HG03521 (cell line): ENCODE data around the gene C1QTNF8.
"Not testable (repeated sequence)": the region's sequence is repeated elsewhere in the genome, so short reads cannot be mapped to it uniquely, and the experiment has no call there.

Experiments used
- ATAC-seq: cut with Tn5 transposase; IDR thresholded peaks from one replicate; pipeline ENCODE4 v1.9.1; 2021; ENCODE audit warnings: mild to moderate bottlenecking, moderate library complexity; ENCODE audit not compliant: unreplicated experiment

Gene C1QTNF8

DNA sequence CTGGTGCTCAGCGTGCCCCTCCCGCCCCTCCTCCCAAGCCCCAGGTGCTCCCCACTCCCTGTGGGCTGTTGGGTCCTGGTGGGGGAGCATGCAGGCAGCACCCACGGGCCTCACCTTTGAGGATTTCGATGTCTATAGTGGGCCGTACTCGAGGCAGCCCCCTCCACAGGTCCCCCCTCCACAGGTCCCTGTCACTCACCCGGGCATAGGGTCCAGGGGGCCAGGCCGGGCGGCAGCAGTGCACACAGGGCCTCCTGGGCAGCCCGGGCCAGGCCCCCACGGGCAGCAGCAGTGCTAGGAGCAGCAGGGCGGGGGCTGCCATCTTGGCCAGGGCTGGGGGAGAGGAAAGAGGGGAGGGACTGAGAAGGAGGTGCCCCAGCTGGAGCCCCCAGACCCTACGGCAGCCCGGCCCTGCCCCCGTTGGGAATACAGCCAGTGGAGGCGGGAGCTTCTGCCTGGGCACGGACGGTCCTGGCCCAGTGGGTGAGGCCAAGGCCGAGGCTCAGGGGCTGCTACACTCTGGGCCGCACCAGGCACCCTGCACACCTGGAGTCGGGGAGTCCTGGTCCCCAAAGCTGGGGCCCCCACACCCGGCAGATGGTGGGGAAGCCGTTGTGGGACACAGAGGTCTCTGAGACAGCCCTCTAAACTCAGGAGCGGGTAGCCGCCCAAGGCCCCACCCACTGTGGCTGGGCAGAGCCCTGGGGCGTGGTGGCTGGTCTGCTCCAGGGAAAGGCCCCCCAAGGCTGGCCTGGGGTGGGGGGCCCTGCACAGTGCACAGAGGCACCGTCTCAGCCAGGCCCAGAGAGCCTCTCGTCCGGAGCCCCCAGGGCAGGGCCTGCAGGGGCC is 1.2 kb downstream of the C1QTNF8 start:
- ATAC-seq, result no peak

GRCh38 chr16:1094124-1094479 is 1.9 kb downstream of the C1QTNF8 start:
- no peak for ATAC-seq

DNA sequence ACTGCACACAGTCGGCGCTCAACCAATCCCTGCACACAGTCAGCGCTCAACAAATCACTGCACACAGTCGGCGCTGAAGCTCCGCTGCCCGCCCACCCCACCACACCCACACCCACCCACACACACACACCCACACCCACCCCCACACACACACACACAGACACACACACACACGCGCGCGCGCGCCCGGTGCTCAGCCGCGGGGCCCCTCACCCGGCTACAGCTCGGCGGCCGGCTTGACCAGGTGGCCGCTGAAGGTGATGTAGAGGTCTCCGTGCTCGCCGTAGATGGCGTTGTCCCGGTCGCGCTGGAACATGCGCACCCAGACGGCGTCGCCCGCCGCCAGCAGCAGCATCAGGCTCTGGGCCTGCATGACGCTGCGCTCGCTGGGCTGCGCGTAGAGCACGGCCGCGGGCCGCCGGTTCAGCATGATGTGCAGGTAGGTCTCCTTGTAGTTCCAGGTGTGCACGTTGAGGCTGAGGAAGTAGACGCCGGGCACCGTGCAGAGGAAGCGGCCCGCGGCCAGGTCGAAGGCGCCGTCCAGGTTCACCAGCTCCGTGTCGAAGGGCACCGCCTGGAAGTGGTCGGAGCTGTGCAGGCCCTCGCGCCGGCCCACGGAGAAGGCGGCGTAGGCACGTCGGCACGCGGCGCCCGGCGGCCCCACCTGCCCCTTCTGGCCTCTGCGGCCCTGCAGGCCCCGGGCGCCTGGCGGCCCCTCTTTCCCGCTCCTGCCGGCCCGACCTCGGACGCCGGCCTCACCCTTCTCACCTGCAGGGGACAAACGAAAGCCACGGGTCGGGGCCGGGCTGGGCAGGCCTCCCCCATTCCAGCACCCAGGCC is 2.5 kb downstream of the C1QTNF8 start:
- ATAC-seq, result no peak

GRCh38 chr16:1092685-1093283 is 3.3 kb downstream of the C1QTNF8 start:
- ATAC-seq, result not testable (repeated sequence)

- ATAC-seq, result no peak
These were observed 4.0 kb downstream of the C1QTNF8 start for GRCh38 chr16:1091992-1092552.

- no peak for ATAC-seq
These were observed 5.1 kb downstream of the C1QTNF8 start for GRCh38 chr16:1090620-1091587.

DNA sequence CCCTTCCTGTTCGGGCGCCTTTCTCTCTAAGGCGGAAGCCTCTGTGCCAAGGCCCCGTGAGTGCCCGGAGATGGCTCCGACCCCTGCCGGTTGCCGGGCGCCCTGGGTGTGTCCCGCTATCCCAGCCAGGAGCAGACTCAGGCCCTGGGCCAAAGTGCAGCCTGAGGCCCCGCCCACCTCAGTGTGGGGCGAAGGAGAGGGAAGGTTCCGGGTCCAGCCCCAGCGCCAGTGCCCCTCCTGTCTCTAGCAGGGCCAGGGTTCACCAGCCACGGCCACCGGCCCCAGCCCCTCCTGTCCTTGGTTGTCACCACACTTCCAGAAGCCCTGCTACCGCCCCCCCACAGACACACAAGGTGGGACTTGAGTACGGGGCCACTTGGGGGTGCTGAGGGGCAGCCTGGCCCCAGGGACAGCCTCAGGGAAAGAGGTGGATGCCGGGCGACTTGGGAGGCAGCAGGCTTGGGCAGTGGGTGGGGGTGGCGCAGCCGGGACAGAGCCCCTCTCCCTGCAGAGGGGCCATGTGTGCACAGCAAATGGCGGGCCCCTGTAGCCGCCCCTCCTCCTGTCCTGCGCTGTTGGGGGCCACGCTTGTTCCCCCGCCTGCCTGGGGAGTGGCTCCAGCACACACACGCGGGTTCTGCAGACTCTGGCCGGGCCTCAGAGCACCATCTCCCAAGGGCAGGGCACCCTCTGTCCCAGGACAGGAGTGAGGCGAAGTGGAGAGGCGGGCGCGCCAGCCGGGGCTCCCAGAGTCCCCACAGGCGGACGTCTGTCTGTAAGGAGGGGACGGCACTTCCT is 6.0 kb downstream of the C1QTNF8 start:
- no peak for ATAC-seq

- no peak for ATAC-seq
These were observed 6.6 kb downstream of the C1QTNF8 start for GRCh38 chr16:1089439-1089821.

DNA sequence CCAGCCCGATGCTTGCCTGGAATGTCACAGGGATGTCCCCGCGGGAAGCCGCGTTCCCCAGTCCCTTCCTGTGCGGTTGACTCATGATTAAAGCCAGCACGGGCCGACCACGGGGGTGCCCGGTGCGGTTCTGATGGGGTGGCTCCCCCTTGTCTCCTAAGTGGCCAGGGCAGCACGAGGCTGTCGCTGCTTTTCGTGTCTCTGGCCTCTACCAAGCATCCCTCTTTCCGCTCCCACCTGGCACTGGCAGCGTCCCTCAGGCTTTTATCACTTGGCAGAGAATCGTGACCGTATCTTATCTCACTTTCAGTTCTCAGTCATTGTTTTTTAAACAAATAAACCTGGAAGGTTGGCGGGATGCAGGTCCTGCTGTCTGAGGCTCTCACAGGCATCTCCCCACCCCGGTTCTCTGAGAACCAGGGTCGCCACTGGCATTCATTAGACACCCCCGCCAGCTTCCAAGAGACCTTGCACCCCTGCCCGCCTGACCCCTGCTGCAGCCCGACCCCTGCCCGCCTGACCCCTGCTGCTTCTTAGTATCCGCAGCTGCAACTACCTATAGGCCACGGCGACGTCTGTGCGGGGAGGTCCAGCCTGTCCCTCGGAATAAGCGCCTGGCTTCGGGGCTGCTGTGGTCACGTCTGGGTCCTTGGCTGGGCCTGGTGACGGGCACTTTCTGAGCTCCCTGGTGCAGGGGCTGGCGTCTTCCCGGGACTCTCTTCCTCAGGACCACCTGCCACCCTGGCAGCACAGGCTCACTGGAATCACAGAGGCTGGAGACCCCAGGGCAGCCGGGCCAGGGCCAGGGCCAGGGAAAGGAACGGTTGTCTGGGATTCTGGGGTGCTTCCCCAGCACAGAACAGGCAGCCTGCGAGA is 7.5 kb downstream of the C1QTNF8 start:
- no peak for ATAC-seq

DNA sequence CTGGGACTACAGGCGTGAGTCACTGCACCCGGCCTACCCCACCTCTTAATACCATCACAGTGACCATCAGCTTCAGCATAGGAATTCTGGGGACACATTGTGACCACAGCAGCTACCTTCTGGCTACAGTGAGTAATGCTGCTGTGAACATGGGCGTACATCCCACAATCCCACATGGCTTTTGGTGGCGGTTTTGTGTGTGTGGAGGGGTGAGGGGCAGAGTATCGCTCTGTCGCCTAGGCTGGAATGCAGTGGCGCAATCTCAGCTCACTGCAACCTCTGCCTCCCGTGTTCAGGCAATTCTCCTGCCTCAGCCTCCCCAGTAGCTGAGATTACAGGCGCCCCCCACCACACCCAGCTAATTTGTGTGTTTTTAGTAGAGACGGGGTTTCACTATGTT is 9.6 kb downstream of the C1QTNF8 start:
- not testable (repeated sequence) for ATAC-seq

GRCh38 chr16:1084971-1085370 is 11.1 kb downstream of the C1QTNF8 start:
- no peak for ATAC-seq

DNA sequence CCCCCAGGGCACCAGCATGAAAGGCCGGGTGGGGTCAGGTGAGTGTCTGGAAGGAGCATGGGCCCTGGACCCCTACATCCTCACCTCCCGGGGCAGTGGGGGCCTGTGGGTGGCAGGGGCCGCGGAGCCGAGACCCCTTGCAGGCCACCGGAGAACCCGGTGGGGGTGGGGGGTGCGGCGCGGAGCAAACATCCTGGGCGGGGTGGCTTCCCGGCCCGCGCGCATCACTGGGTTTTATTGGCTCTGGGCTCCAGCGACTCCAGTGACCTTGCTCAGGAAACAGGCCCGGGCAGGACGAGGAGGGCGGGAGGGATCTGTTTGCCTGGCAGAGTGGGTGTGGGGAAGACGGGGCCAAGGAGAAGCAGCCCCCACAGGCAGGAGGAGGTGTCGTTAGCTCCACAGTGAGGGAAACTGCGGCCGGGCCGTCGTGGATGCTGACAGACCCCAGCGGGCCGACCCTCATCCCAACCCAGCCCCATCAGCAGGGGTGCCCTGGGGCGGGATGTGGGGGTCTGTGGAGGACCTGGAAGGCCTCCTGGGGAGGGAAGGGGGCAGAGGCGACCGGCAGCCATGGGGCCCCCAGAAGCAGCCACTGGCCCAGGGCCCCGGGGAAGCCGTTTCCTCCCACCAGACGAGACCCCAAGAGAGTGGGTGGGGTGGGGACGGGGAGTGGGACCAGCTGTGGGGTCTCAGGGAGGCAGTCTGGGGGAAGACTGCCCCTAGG is 12.9 kb downstream of the C1QTNF8 start:
- ATAC-seq, result no peak

DNA sequence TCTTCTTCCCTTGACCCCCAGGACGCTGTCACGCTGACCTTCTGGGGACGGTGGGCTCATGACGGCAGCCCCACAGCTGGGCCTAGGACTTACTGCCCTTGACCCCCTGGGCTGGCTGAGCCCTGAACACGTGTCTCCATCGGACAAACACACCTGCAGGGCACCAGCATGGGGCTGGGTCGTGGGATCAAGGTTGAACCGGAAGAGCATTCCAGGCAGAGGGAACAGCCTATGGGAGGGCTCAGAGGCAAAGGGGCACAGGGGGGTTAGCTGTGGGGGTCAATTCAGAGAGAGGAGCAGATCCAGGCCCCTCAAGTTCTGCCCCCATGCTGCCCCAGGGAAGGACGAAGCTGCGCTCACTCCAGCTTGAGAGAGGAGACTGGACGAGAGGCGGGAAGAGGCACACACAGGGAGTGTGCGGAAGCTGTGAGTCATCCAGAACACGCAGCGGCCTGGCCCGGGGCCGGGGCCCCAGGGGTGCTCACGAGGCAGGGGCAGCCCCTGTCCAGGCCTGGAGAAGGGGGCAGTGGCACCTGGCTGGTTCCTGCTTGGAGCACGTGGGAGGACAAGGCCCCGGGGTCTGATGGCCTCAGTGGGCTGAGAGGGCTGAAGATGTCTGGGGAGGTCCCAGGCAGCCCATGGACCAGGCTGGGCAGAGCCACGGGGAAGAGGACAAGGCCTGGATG is 13.6 kb downstream of the C1QTNF8 start:
- no peak for ATAC-seq

- ATAC-seq, result no peak
These were observed 14.2 kb downstream of the C1QTNF8 start for GRCh38 chr16:1081734-1082265.

DNA sequence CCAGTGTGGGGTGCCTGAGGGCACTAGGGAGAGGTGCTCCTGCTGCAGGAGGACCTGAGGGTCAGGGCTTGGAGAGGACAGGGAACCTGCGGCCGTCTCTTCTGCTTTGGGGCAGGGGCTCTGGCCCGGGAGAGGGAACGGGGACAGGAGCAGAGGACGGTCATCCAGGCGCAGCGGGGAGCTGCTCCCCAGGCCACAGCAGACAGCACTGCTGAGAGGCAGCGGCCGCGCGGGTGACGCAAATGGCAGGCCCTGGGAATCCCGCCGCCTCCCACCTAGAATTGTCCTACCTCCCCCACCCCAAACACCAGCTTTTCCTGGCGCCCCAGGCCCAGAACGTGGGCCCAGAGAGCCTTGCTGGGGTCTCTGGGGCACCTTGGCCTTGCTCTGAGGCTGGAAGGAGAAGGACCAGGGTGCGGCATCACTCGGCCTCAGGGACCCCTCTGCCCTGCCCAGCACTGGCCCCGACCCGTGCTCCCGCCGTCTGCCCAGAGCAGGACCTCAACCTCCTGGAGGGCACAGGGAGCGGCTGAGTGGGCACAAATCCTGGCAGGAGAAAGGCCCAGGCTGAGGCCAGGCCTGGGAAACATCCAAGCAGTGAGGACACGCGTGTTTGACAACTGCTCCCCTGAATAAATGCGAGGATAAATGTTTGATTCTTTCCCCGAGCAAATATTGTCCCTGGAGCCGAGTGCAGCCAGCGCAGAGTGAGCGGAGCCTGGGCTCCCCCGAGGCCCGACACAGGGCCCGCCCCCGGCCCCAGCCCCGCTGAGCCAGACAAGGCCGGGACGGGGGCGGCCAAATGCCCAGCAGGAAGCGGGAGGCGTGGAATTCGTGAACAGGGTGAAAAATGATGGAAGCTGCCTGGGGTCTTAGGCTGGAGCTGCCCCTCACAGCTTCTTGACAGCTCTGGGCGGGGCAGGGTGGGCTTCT is 15.0 kb downstream of the C1QTNF8 start:
- ATAC-seq, result no peak
